ENCODE measurements around the gene H6PD.
A peak's percentile ranks its signal among the peaks of the same experiment; 100 is the strongest.
"Not testable (repeated sequence)": the region's sequence is repeated elsewhere in the genome, so short reads cannot be mapped to it uniquely, and the experiment has no call there.

H6PD gene

GRCh38 chr1:9296850-9297249, 62.3 kb downstream of the H6PD start:
- DNase-seq (ENCODE audit: low spot score), result no peak
- H3K27ac ChIP-seq, result peak overlapping the region in 1 of 2 donors; percentile 49
- peak overlapping the region; percentile 93 for H3K4me3 ChIP-seq
- TF ChIP-seq, protein P1, sequence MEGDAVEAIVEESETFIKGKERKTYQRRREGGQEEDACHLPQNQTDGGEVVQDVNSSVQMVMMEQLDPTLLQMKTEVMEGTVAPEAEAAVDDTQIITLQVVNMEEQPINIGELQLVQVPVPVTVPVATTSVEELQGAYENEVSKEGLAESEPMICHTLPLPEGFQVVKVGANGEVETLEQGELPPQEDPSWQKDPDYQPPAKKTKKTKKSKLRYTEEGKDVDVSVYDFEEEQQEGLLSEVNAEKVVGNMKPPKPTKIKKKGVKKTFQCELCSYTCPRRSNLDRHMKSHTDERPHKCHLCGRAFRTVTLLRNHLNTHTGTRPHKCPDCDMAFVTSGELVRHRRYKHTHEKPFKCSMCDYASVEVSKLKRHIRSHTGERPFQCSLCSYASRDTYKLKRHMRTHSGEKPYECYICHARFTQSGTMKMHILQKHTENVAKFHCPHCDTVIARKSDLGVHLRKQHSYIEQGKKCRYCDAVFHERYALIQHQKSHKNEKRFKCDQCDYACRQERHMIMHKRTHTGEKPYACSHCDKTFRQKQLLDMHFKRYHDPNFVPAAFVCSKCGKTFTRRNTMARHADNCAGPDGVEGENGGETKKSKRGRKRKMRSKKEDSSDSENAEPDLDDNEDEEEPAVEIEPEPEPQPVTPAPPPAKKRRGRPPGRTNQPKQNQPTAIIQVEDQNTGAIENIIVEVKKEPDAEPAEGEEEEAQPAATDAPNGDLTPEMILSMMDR (IDR thresholded peaks at IDR 0.05), result no peak

- DNase-seq (ENCODE audit: low spot score), result no peak
- H3K27ac ChIP-seq, result peak overlapping the region in 1 of 2 donors; percentile 49
- no peak overlapping the region for H3K4me3 ChIP-seq
- TF ChIP-seq, protein P1 (IDR thresholded peaks at IDR 0.05), result no peak
Observed at GRCh38 chr1:9297831-9298230, 63.3 kb downstream of the H6PD start.

DNA sequence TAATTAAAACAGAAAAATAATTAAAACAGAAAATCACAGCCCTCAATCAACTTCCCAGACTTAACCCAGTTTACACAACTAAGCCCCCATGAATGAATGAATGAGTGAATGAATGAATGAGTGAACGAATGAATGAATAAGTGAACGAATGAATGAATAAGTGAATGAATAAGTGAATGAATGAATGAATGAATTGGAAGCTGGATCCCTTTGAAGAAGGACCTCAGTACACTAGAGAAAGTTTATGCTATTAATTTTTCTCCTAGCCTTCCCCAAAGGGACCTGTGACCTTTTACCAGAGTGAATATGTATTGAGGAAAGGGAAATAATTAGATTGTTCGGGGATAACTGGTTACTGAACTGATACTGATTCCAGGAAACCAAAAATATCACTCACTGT, 63.7 kb downstream of the H6PD start:
- Histone ChIP-seq H3K27ac (peak overlapping the region in 1 of 2 donors; percentile 26), H3K4me3 (no peak overlapping the region)
- TF ChIP-seq, protein P1 (IDR thresholded peaks at IDR 0.05), result no peak
- no peak for DNase-seq (ENCODE audit: low spot score)

DNA sequence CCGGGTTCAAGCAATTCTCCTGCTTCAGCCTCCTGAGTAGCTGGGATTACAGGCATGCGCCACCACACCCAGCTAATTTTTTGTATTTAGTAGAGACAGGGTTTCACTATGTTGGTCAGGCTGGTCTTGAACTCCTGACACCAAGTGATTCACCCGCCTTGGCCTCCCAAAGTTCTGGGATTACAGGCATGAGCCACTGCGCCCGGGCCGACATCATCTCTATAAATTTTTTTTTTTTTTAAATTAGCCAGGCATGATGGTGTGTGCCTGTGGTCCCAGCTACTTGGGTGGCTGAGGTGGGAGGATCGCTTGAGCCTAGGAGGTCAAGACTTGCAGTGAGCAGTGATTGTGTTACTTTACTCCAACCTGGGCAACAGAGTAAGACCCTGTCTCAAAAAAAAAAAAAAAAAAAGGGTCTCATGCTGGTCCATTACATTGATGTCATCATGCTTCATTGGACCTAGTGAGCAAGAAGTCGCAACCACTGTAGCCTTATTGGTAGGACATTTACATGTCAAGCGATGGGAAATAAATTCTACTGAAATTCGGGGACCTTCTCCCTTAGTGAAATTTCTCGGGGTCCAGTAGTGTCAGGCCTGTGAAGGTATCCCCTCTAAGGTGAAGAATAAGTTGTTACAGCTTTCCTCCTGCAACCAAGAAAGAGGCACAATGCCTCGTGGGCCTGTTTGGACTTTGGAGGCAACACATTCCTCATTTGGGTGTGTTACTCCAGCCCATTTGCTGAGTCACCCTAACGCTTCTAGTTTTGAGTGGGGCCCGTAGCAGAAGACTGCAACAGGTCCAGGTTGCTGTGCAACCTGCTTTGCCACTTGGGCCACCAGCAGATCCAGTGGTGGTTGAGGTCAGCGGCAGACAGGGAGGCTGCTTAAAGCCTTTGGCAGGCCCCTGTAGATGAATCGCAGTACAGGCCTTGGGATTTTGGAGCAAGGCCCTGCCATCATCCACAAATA, 65.3 kb downstream of the H6PD start:
- Histone ChIP-seq H3K4me3 (peak overlapping the region; percentile 26), H3K27ac (peak overlapping the region in 1 of 2 donors; percentile 84)
- DNase-seq (ENCODE audit: low spot score), result not testable (repeated sequence)

DNA sequence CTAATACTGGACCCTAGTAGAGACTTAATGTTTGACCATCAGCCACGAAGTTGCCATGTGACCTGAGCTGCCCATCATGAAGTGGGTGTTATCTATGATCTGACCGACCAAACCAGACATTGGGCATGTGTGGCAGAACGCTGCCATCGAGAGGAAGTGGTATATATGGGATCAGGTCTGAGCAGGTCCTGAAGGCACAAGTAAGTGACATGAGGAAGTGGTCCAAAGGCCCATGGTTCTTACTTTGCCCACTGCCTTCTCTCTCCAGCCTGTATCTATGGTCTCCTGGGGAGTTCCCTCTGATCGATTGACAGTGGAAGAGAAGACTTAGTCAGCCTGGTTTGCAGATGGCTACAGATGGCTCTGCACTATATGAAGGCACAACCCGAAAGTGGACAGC, 66.0 kb downstream of the H6PD start:
- Histone ChIP-seq H3K4me3 (peak overlapping the region; percentile 26), H3K27ac (peak overlapping the region in 1 of 2 donors; percentile 84)
- DNase-seq (ENCODE audit: low spot score), result no peak
- TF ChIP-seq, protein P1 (IDR thresholded peaks at IDR 0.05), result no peak

- TF ChIP-seq, protein P1 (IDR thresholded peaks at IDR 0.05), result no peak
- Histone ChIP-seq H3K27ac (peak overlapping the region; percentile 65 to 84), H3K4me3 (peak overlapping the region; percentile 35)
- no peak for DNase-seq (ENCODE audit: low spot score)
Observed at GRCh38 chr1:9302745-9303524, 68.4 kb downstream of the H6PD start.

DNA sequence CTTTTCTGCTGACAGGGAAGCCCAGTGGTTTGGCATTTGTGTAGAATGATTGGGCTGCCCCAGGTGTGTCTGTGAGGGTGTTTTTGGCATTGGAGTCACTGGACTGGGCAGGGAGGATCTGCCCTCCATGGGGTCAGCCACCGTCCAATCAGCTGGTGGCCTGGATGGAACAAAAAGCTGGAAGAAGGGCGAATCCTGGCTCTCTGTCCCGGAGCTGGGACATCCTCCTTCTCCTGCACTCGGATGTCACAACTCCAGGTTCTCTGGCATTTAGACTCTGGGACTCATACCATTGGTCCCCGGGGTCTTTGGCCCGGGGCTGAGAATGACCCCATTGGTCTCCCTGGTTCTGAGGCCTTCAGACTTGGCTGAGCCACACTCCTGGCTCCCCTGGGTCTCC, 69.3 kb downstream of the H6PD start:
- peak overlapping the region; percentile 35 for H3K4me3 ChIP-seq
- peak overlapping the region; percentile 65 to 84 for H3K27ac ChIP-seq
- DNase-seq (ENCODE audit: low spot score), result no peak
- TF ChIP-seq, protein P1 (IDR thresholded peaks at IDR 0.05), result no peak
